ENCODE measurements around the gene SLC7A10.

- TF ChIP-seq, protein P1, sequence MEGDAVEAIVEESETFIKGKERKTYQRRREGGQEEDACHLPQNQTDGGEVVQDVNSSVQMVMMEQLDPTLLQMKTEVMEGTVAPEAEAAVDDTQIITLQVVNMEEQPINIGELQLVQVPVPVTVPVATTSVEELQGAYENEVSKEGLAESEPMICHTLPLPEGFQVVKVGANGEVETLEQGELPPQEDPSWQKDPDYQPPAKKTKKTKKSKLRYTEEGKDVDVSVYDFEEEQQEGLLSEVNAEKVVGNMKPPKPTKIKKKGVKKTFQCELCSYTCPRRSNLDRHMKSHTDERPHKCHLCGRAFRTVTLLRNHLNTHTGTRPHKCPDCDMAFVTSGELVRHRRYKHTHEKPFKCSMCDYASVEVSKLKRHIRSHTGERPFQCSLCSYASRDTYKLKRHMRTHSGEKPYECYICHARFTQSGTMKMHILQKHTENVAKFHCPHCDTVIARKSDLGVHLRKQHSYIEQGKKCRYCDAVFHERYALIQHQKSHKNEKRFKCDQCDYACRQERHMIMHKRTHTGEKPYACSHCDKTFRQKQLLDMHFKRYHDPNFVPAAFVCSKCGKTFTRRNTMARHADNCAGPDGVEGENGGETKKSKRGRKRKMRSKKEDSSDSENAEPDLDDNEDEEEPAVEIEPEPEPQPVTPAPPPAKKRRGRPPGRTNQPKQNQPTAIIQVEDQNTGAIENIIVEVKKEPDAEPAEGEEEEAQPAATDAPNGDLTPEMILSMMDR (IDR thresholded peaks at IDR 0.05; ENCODE audit: low read length): no peak
- no peak for TF ChIP-seq EZH2 (IDR thresholded peaks at IDR 0.05; ENCODE audit: borderline replicate concordance, low read length)
Measured at GRCh38 chr19:33241091-33241529, 15.5 kb upstream of the SLC7A10 start.

Measured in OCI-LY1 (cell line).